ENCODE results near the gene UTP3.
"Not testable (repeated sequence)": the region's sequence is repeated elsewhere in the genome, so short reads cannot be mapped to it uniquely, and the experiment has no call there.

Gene UTP3

DNA sequence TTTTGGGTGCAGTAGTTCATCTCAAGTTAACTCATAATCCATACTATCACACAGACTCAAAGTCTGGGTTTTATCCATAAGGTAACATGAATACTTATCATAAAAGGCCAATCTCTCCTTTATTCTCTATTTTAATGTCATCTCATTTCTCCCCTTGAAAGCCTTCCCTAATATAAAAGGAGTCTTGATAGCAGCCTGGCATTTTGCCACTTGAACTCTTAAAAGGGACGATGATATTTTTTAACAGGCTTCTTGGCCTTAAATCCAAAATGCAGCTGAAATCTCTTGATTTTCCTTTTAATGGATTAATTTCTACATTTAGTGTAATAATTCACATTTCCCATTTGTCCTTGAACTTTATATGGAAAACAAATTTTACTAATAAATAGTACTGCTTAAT, 13.6 kb upstream of the UTP3 start:
- H3K4me3 Mint-ChIP-seq = no peak overlapping the region
- peaks cover 4% of the 10 kb centered on the region for H3K27me3 Mint-ChIP-seq
- peaks cover 2% of the 10 kb centered on the region for H3K36me3 Mint-ChIP-seq
- no peaks in the 10 kb centered on the region for H3K9me3 Mint-ChIP-seq (ENCODE audit: low read depth)
- no peak overlapping the region for H3K27ac Mint-ChIP-seq
- H3K4me1 Mint-ChIP-seq (ENCODE audit: low read depth) = peaks cover 31% of the 10 kb centered on the region

DNA sequence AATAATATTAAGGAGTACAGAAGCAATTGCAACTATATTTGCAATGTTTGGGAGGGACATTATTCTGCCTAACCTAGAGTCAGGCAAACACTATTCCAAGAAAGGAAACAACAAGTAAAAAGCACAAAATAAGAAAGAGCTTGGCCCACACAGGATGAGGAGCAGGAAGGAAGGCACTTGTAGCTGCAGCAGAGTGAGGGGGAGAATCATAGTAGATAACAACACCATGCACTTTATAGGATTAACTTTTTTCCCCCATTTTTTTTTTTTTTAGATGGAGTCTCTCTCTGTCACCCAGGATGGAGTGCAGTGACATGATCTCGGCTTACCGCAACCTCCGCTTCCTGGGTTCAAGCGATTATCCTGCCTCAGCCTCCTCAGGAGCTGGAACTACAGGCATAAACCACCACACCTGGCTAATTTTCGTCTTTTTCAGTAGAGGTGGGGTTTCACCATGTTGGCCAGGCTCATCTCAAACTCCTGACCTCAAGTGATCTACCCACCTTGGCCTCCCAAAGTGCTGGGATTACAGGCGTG, 11.7 kb upstream of the UTP3 start:
- Mint-ChIP-seq H3K27me3 (no peaks in the 10 kb centered on the region), H3K36me3 (no peaks in the 10 kb centered on the region), H3K4me1 (ENCODE audit: low read depth) (peaks cover 36% of the 10 kb centered on the region), H3K27ac (peak overlapping the region; percentile 61), H3K9me3 (ENCODE audit: low read depth) (no peaks in the 10 kb centered on the region), H3K4me3 (no peak overlapping the region)

DNA sequence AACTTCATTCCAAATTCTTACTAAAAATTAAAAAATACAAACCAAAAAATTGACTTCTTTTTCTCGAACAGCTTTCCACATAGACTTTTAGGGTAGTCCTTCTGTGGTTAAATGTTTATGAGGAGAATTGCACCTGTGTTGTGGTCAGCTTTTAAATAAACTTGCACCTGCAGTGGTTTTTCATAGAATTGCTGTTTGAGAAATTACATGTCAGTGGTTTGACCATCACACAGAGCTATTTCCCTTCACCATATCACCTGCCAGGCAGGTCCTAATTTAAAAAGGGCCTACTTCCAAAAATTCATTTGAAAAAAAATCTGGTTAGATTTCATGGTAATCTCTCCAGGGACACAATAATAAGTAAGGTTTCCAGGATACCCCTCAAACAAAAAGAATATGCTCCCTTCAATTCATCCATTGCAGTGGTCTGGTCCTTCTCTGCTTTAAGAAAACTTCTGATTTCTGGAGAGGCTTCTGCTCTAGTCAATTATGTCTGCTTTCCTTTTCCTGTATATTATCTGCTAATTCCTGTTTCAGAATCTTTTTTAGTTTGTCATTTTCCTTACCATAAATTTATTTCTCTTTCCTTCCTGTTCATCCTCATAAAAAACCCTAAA, 9.8 kb upstream of the UTP3 start:
- Mint-ChIP-seq H3K9me3 (ENCODE audit: low read depth) (no peaks in the 10 kb centered on the region), H3K4me3 (peak overlapping the region; percentile 4), H3K27ac (peak overlapping the region; percentile 4), H3K36me3 (no peaks in the 10 kb centered on the region), H3K4me1 (ENCODE audit: low read depth) (peaks cover 36% of the 10 kb centered on the region), H3K27me3 (no peaks in the 10 kb centered on the region)

DNA sequence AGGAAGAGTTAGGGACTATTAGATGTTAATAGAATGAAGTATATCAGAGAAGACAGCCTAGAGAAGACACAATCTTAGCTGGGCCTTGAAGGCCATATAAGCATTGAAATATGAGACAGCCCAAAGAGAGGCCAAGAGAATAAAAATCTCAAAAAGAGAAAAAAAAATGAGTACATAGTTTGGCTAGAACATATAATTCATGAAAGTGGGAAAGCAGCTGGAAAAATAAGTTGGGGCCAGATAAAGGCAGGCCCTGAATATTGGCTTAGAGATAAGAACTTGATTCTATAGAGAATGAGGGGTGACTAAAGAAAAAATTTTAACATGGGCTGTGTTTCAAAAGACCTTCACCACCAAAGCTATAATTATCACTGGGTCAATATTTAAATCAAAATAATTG, 7.4 kb upstream of the UTP3 start:
- no peaks in the 10 kb centered on the region for H3K9me3 Mint-ChIP-seq (ENCODE audit: low read depth)
- no peaks in the 10 kb centered on the region for H3K27me3 Mint-ChIP-seq
- no peaks in the 10 kb centered on the region for H3K36me3 Mint-ChIP-seq
- peaks cover 30% of the 10 kb centered on the region for H3K4me1 Mint-ChIP-seq (ENCODE audit: low read depth)
- no peak overlapping the region for H3K4me3 Mint-ChIP-seq
- H3K27ac Mint-ChIP-seq = no peak overlapping the region

DNA sequence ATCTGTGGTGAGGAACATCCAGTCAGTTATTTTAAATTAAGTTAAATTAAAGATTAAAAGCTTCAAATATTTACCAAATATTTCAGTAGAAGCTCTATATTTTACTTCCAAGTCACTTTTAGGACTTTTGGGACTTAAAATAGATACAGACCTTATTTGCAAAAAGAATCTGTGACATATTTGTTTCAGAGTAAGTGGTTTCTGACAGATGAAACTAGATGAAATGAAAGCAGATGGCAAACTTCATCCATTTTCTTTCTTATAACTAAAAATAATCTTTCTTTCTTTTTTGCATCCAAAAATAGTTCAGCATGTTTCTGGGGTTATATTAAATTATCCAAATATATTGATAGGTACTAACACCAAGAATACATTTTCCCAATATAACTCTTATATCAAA, 6.6 kb upstream of the UTP3 start:
- Mint-ChIP-seq H3K27me3 (no peaks in the 10 kb centered on the region), H3K4me3 (no peak overlapping the region), H3K9me3 (ENCODE audit: low read depth) (no peaks in the 10 kb centered on the region), H3K4me1 (ENCODE audit: low read depth) (peaks cover 25% of the 10 kb centered on the region), H3K36me3 (no peaks in the 10 kb centered on the region), H3K27ac (no peak overlapping the region)

DNA sequence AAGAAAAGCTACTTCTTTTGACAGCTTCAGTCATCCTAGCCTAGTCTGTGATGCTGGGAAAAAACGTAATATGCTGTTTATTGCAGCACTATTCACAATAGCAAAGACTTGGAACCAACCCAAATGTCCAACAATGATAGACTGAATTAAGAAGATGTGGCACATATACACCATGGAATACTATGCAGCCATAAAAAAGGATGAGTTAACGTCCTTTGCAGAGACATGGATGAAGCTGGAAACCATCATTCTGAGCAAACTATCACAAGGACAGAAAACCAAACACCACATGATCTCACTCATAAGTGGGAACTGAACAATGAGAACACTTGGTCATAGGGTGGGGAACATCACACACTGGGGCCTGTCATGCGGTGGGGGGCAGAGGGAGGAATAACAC, 6.2 kb upstream of the UTP3 start:
- H3K36me3 Mint-ChIP-seq; H3K9me3 Mint-ChIP-seq (ENCODE audit: low read depth); H3K4me3 Mint-ChIP-seq; H3K27me3 Mint-ChIP-seq; H3K27ac Mint-ChIP-seq: not testable (repeated sequence)
- H3K4me1 Mint-ChIP-seq (ENCODE audit: low read depth) = peaks cover 22% of the 10 kb centered on the region

DNA sequence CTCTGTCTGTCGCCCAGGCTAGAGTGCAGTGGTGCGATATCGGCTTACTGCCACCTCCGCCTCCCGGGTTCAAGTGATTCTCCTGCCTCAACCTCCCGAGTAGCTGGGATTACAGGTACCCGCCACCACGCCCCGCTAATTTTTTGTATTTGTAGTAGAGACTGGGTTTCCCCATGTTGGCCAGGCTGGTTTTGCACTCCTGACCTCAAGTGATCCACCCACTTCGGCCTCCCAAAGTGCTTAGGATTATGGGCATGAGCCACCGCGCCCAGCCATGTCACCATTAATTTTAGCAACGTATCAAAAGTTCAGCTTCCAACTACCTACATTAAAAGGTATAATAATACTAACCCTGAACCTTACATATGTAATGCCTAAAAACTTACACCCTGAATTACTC, 940 bp upstream of the UTP3 start:
- Mint-ChIP-seq H3K27ac (peak overlapping the region; percentile 99), H3K4me1 (ENCODE audit: low read depth) (peaks cover 37% of the 10 kb centered on the region), H3K36me3 (peaks cover 20% of the 10 kb centered on the region), H3K4me3 (peak overlapping the region; percentile 100), H3K9me3 (ENCODE audit: low read depth) (no peaks in the 10 kb centered on the region), H3K27me3 (no peaks in the 10 kb centered on the region)

DNA sequence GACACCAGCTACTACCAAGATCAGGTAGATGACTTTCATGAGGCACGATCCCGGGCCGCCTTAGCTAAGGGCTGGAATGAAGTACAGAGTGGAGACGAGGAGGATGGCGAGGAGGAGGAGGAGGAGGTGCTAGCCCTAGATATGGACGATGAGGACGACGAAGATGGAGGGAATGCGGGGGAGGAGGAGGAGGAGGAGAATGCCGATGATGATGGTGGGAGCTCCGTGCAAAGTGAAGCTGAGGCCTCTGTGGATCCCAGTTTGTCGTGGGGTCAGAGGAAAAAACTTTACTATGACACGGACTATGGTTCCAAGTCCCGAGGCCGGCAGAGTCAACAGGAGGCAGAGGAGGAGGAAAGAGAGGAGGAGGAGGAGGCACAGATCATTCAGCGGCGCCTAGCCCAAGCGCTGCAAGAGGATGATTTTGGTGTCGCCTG, 481 bp downstream of the UTP3 start:
- Mint-ChIP-seq H3K27ac (peak overlapping the region; percentile 99), H3K4me1 (ENCODE audit: low read depth) (peaks cover 38% of the 10 kb centered on the region), H3K27me3 (no peaks in the 10 kb centered on the region), H3K9me3 (ENCODE audit: low read depth) (no peaks in the 10 kb centered on the region), H3K4me3 (peak overlapping the region; percentile 100), H3K36me3 (peaks cover 20% of the 10 kb centered on the region)

DNA sequence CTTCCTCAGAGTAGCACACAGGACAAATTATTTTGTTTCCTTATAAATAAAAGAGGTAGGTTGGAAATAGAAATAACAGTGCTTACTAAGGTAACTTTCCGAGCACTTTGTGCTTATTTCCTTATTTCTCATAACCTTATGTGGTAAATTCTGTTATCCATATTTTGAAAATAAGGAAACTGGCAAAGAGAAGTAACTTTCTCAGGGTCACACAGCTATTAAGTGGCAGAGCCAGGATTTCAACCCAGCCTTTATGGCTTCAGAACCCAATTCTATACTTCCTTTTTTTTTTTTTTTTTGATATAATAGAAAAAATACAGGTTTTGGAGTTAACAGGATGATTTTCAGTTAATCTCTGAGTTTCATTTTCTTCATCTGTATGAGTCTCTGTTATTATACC, 3.3 kb downstream of the UTP3 start:
- no peaks in the 10 kb centered on the region for H3K27me3 Mint-ChIP-seq
- peak overlapping the region; percentile 34 for H3K27ac Mint-ChIP-seq
- peaks cover 20% of the 10 kb centered on the region for H3K36me3 Mint-ChIP-seq
- H3K4me1 Mint-ChIP-seq (ENCODE audit: low read depth) = peaks cover 41% of the 10 kb centered on the region
- peak overlapping the region; percentile 100 for H3K4me3 Mint-ChIP-seq
- H3K9me3 Mint-ChIP-seq (ENCODE audit: low read depth) = no peaks in the 10 kb centered on the region

DNA sequence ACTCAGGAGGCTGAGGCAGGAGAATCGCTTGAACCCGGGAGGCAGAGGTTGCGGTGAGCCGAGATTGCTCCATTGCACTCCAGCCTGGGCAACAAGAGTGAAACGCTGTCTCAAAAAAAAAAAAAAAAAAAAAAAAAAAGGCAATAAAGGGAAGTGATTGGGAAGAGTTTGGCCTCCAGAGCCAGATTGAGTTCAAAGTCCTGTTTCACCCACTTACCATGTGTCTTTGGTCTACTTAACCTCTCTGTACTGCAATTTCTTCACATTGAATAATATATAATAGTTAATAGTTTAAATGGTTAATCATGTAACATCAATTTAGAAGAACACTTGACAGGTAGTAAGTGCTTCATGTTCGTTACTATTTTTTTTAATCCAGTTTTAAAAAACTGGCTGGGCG, 6.3 kb downstream of the UTP3 start:
- H3K27ac Mint-ChIP-seq; H3K4me3 Mint-ChIP-seq; H3K27me3 Mint-ChIP-seq; H3K9me3 Mint-ChIP-seq (ENCODE audit: low read depth); H3K36me3 Mint-ChIP-seq: not testable (repeated sequence)
- peaks cover 20% of the 10 kb centered on the region for H3K4me1 Mint-ChIP-seq (ENCODE audit: low read depth)

DNA sequence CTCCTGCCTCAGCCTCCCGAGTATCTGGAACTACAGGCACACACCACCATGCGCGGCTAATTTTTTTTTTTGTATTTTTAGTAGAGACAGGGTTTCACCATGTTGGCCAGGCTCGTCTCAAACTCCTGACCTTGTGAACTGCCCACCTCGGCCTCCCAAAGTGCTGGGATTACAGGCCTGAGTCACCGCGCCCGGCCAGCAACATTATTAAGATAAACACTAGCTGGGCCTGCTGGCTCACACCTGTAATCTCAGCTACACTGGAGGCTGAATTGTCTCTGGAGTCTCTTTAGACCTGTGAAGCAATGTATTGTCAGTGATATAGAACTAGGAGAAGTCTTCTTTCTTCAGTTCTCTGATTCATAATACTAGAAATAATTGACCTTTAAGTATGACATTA, 10.1 kb downstream of the UTP3 start:
- not testable (repeated sequence) for H3K9me3 Mint-ChIP-seq (ENCODE audit: low read depth); H3K27ac Mint-ChIP-seq; H3K36me3 Mint-ChIP-seq; H3K4me3 Mint-ChIP-seq; H3K27me3 Mint-ChIP-seq; H3K4me1 Mint-ChIP-seq (ENCODE audit: low read depth)

DNA sequence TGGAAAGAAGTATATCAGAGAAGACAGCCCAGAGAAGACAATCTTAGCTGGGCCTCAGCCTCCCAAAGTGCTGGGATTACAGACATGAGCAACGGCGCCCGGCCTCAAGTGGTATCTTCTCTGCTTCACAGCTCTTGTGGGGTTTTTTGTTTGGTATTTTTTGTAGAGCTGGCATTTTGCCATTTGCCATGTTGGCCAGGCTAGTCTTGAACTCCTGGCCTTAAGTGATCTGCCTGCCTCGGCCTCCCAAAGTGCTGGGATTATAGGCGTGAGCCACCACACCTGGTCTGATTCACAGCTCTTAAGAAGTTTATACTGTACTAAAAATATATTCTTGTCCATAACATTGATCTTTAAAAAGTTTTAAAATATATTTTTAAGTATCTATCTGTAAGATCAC, 12.4 kb downstream of the UTP3 start:
- H3K9me3 Mint-ChIP-seq (ENCODE audit: low read depth) = no peaks in the 10 kb centered on the region
- no peaks in the 10 kb centered on the region for H3K36me3 Mint-ChIP-seq
- peaks cover 12% of the 10 kb centered on the region for H3K4me1 Mint-ChIP-seq (ENCODE audit: low read depth)
- H3K27me3 Mint-ChIP-seq = no peaks in the 10 kb centered on the region
- no peak overlapping the region for H3K4me3 Mint-ChIP-seq
- H3K27ac Mint-ChIP-seq = no peak overlapping the region

DNA sequence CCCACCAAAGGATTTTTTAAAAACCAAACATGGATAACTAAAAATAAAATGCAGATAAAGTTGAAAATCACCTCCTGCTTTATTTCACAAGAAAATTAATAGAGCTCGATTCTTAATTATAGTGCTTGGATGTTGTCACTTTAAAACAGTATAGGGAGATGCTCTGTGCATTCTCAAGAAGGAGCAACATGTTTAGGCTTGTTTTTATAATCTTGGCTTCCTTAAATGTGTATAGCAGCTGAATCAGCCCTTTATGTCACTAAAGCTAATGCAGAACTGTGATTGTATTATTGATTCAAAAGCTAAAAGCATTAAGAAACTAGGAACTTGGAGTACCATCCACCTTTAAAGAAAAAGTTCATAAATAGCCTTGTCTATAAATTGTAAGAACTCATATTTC, 12.9 kb downstream of the UTP3 start:
- Mint-ChIP-seq H3K9me3 (ENCODE audit: low read depth) (no peaks in the 10 kb centered on the region), H3K36me3 (no peaks in the 10 kb centered on the region), H3K27me3 (no peaks in the 10 kb centered on the region), H3K4me1 (ENCODE audit: low read depth) (peaks cover 17% of the 10 kb centered on the region), H3K4me3 (no peak overlapping the region), H3K27ac (no peak overlapping the region)

DNA sequence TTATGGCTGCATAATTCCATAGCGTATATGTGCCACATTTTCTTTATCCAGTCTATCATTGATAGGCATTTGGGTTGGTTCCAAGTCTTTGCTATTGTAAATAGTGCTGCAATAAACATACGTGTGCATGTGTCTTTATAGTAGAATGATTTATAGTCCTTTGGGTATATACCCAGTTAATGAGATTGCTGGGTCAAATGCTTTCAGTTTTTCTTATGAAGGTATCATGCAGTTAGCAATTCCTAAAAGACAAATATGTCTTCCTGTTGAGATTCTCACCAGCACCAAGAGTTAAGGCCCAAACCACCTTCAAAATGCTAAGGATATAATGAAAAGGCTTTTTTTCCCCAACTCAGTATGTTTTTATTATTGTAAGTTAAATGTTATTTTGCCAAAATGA, 14.3 kb downstream of the UTP3 start:
- not testable (repeated sequence) for H3K27ac Mint-ChIP-seq; H3K4me3 Mint-ChIP-seq; H3K9me3 Mint-ChIP-seq (ENCODE audit: low read depth); H3K36me3 Mint-ChIP-seq; H3K27me3 Mint-ChIP-seq
- peaks cover 28% of the 10 kb centered on the region for H3K4me1 Mint-ChIP-seq (ENCODE audit: low read depth)

DNA sequence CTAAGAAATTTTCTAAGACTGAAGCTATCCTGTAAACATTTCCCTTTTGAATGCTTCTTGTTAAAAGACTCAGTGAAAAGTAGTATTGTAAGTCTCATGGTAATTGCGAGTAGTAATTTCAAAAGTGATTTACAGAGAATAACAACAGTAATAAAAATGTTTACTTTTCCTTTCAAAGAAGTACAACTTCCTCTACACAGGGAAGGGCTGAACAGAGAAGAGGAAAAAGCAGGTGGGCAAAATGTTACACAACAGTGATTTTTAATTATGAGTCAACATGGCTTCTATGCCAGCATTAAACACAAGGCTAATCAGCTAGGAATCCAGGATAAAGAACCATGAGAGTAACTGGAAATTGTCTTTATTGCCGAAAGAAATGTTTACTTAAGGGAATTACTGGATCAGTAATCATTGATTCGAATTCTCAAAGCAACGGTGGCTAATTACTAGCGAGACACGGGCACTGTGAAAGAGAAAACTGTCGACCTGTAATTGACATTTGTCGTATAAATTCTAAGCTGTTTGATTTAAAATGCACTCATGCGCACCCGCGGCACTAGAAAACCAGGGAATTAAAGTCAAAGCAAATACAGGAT, 15.4 kb downstream of the UTP3 start:
- Mint-ChIP-seq H3K4me1 (ENCODE audit: low read depth) (peaks cover 28% of the 10 kb centered on the region), H3K36me3 (no peaks in the 10 kb centered on the region), H3K4me3 (peak overlapping the region; percentile 88), H3K27me3 (no peaks in the 10 kb centered on the region), H3K9me3 (ENCODE audit: low read depth) (no peaks in the 10 kb centered on the region), H3K27ac (peak overlapping the region; percentile 82)

Data from activated naive CD8-positive, alpha-beta T cell (primary cell).